Calu3 (cell line): ENCODE results near the gene KDF1. TPM values are rescaled to one million over a fixed set of nuclear protein-coding genes. Genes with fewer than 3 reads are reported as not detected.

Source experiments
- BruUV-seq: library from RNA; stranded (reverse); fragments of 400-500 nt; replicated peaks from 2 replicates; lab custom pipeline; 2021; lab: Mats Ljungman, UMichigan
- CTCF ChIA-PET: fragments of 300-600 bp; sonication (Branson Sonifier 250); formaldehyde crosslinking; loops from one replicate; lab custom pipeline; 2022; ENCODE audit warnings: antibody characterized with exemption; lab: Charles Lee
- DNase-seq: peaks from one replicate; pipeline ENCODE4 v3.0.0; 2022
- H3K27ac Mint-ChIP-seq: one replicate; pipeline ENCODE4 v1.8.0; 2022; ENCODE audit warnings: mixed read lengths; ENCODE audit not compliant: unreplicated experiment
- H3K27me3 Mint-ChIP-seq: one replicate; pipeline ENCODE4 v1.8.0; 2022; ENCODE audit warnings: mixed read lengths; ENCODE audit not compliant: unreplicated experiment
- H3K36me3 Mint-ChIP-seq: one replicate; pipeline ENCODE4 v1.8.0; 2022; ENCODE audit warnings: mild to moderate bottlenecking, moderate library complexity, mixed read lengths; ENCODE audit not compliant: insufficient read depth, unreplicated experiment
- H3K4me1 Mint-ChIP-seq: one replicate; pipeline ENCODE4 v1.8.0; 2022; ENCODE audit warnings: mild to moderate bottlenecking, low read depth, mixed read lengths; ENCODE audit not compliant: unreplicated experiment
- H3K4me3 Mint-ChIP-seq: one replicate; pipeline ENCODE4 v1.8.0; 2022; ENCODE audit warnings: mild to moderate bottlenecking, low read depth, moderate library complexity, mixed read lengths; ENCODE audit not compliant: unreplicated experiment
- H3K9me3 Mint-ChIP-seq: one replicate; pipeline ENCODE4 v1.8.0; 2022; ENCODE audit warnings: low read depth, mixed read lengths; ENCODE audit not compliant: unreplicated experiment
- intact Hi-C: fragments of 100-400 bp; cut with micrococcal nuclease; formaldehyde crosslinking; loops from one replicate; pipeline ENCODE4 v1.10.0; 2022; ENCODE audit not compliant: unreplicated experiment
- total RNA-seq: library from RNA; stranded (reverse); gene quantifications from 2 replicates; pipeline ENCODE4 v1.2.3, GENCODE V29; 2022
- TF ChIP-seq, protein P1 (sequence below): fragments of 200-600 bp; IDR thresholded peaks from one replicate; pipeline ENCODE4 v1.8.0; 2022; ENCODE audit warnings: antibody characterized with exemption; ENCODE audit not compliant: unreplicated experiment

Gene KDF1
- total RNA-seq, 1 experiment from 2014 or later: 18.9 TPM

DNA sequence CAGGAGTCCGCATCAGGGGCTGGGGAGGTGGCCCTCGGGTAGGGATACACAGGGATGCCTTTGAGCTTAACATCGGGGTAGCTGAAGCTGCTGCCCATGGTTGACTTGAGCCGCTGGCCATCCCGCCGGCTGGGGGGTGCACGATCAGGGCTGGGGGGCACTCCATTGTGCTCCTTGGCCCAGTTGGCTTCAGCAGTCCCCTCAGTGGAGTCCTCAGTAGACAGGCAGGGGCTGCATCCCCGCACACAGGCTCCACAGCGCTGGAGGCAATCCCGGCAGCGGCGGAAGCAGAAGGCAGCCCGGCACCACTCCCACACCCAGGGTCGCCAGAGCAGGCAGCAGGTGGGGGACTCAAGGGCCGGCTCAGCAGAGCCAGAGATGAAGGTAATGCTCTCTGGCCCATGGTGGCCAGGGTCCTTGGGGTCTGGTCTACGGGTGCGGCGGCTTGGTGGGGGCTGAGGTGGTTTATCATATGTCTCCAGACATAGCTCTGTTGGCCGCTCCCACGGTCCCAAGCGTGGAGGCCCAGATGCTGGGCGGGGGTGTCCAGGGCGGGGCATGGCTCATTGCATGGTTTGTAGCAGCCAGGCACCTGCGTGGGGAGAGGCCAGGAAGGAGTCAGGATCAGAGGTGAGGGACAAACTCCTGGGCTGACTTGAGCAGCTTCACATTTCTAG, 8.3 kb downstream of the KDF1 start:
- no TSS peak for BruUV-seq
- CTCF ChIA-PET: no interaction called here
- TF ChIP-seq, protein P1, sequence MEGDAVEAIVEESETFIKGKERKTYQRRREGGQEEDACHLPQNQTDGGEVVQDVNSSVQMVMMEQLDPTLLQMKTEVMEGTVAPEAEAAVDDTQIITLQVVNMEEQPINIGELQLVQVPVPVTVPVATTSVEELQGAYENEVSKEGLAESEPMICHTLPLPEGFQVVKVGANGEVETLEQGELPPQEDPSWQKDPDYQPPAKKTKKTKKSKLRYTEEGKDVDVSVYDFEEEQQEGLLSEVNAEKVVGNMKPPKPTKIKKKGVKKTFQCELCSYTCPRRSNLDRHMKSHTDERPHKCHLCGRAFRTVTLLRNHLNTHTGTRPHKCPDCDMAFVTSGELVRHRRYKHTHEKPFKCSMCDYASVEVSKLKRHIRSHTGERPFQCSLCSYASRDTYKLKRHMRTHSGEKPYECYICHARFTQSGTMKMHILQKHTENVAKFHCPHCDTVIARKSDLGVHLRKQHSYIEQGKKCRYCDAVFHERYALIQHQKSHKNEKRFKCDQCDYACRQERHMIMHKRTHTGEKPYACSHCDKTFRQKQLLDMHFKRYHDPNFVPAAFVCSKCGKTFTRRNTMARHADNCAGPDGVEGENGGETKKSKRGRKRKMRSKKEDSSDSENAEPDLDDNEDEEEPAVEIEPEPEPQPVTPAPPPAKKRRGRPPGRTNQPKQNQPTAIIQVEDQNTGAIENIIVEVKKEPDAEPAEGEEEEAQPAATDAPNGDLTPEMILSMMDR: no peak
- Mint-ChIP-seq H3K9me3 (no peaks in the 10 kb centered on the region), H3K27ac (no peak overlapping the region), H3K27me3 (no peaks in the 10 kb centered on the region), H3K36me3 (peaks cover 55% of the 10 kb centered on the region), H3K4me1 (no peaks in the 10 kb centered on the region), H3K4me3 (no peak overlapping the region)
- DNase-seq: no peak
- intact Hi-C loops: no loop called here

DNA sequence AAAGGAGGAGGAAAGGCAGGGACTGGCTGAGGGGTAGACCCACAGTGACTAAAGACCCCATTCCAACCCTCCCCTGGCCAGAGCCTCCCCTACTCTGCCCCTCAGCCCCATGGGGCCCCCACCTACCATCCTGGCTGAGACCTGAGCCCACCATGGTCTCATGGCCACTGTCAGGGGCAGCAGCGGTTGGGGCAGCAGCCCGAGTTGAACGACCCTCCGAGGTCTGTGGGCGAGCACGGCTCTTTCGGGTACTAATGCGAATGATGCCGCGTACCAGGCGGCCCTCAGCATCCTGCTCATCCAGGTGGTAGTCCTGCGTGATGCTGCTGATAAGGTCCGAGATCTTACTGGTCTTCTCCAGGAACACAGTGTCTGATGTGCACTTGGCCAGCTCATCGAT, 9.1 kb downstream of the KDF1 start:
- no peaks in the 10 kb centered on the region for H3K27me3 Mint-ChIP-seq
- no TSS peak for BruUV-seq
- intact Hi-C loops: no loop called here
- H3K27ac Mint-ChIP-seq: no peak overlapping the region
- CTCF ChIA-PET: no interaction called here
- no peaks in the 10 kb centered on the region for H3K4me1 Mint-ChIP-seq
- no peak for DNase-seq
- H3K9me3 Mint-ChIP-seq: no peaks in the 10 kb centered on the region
- peaks cover 55% of the 10 kb centered on the region for H3K36me3 Mint-ChIP-seq
- H3K4me3 Mint-ChIP-seq: no peak overlapping the region
- TF ChIP-seq, protein P1: no peak

DNA sequence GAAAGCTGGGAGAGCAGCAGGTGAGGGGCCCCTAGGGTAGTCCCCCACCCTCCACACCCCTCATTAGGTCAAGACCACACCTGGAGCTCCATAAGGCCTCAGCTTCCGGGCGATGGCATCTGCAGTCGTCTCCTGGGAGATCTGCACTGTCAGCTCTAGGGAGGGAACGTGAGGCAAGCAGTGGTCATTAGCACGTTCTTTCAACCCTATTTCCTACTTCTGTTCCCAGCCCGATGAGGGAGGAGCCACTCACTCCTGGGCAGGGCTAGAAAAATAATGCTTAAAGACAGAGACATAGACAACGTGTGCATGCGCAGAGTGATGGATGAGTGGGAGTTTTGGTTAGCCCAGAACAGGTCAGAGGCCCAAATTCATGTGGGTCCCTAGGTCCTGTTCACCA, 9.7 kb downstream of the KDF1 start:
- Mint-ChIP-seq H3K36me3 (peaks cover 59% of the 10 kb centered on the region), H3K27me3 (no peaks in the 10 kb centered on the region), H3K4me1 (no peaks in the 10 kb centered on the region), H3K9me3 (no peaks in the 10 kb centered on the region), H3K4me3 (no peak overlapping the region), H3K27ac (no peak overlapping the region)
- TF ChIP-seq, protein P1: no peak
- CTCF ChIA-PET: no interaction called here
- intact Hi-C loops: no loop called here
- no TSS peak for BruUV-seq
- DNase-seq: no peak

DNA sequence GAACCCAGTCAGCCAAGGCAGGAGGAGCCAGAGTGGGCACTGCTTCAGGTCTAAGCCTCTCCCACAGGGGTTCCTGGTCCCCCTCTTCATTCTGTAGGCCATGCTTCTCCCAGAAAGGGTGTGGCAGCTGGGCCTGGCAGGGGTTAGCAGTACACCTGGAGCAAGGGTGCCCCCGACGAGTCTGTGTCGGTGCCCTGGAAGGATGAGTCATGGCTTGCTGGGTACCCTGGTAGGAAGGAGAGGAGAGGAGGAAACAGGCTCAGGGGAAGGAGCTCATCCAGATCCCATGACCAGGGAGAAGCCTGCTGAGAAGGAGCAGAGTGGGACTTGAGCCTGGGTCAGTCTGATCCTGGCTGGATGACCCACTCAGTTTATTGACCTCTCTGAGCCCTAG, 10.3 kb downstream of the KDF1 start:
- H3K4me3 Mint-ChIP-seq: no peak overlapping the region
- no peaks in the 10 kb centered on the region for H3K27me3 Mint-ChIP-seq
- peaks cover 65% of the 10 kb centered on the region for H3K36me3 Mint-ChIP-seq
- H3K4me1 Mint-ChIP-seq: no peaks in the 10 kb centered on the region
- H3K27ac Mint-ChIP-seq: peak overlapping the region; percentile 60
- CTCF ChIA-PET: no interaction called here
- BruUV-seq: no TSS peak
- TF ChIP-seq, protein P1: no peak
- H3K9me3 Mint-ChIP-seq: no peaks in the 10 kb centered on the region
- no peak for DNase-seq
- intact Hi-C loops: no loop called here
